GM12878 (cell line): Measurements from ENCODE around the gene SFN. TPM values are rescaled to one million over a fixed set of nuclear protein-coding genes. Genes with fewer than 3 reads are reported as not detected.

Experiments
- ATAC-seq: fragments of 200-7000 bp; cut with Tn5 transposase; 3 replicates; pipeline ENCODE4 v1.9.1; 2020; ENCODE audit warnings: mild to moderate bottlenecking, moderate library complexity
- BruUV-seq: library from RNA; stranded (reverse); fragments of 400-500 nt; replicated peaks from 2 replicates; lab custom pipeline; 2021; lab: Mats Ljungman, UMichigan
- CTCF ChIA-PET: fragments of 300-600 bp; sonication (Branson Sonifier 250); formaldehyde crosslinking; extraction: SDS; loops from one replicate; lab custom pipeline; 2021; ENCODE audit warnings: inconsistent platforms; lab: Yijun Ruan, JAX
- POLR2A ChIA-PET: fragments of 350-600 bp; formaldehyde crosslinking; extraction: SDS; loops from one replicate; lab custom pipeline; 2021; ENCODE audit warnings: inconsistent platforms; lab: Charles Lee
- RAD21 ChIA-PET: fragments of 300-600 bp; sonication (Branson Sonifier 250); formaldehyde crosslinking; loops from one replicate; lab custom pipeline; 2023; ENCODE audit warnings: antibody characterized with exemption; ENCODE audit not compliant: unreplicated experiment; lab: Charles Lee
- SMC1A ChIA-PET: fragments of 300-600 bp; sonication (Branson Sonifier 250); formaldehyde crosslinking; loops from one replicate; lab custom pipeline; 2023; ENCODE audit not compliant: unreplicated experiment, uncharacterized antibody; lab: Charles Lee
- DNase-seq: peaks from one replicate; pipeline ENCODE4 v3.0.0-alpha.2; 2011; ENCODE audit warnings: low read depth, low spot score
- FAIRE-seq: peaks from 3 replicates; lab custom pipeline; 2011; peaks lifted over from hg19 to GRCh38; lab: Jason Lieb, UNC
- H2AFZ ChIP-seq: 2 replicates; pipeline ENCODE4 v1.6.0; 2011; ENCODE audit warnings: low read depth, low read length, control low read depth; ENCODE audit not compliant: control insufficient read depth
- H3K27ac ChIP-seq: 2 replicates; pipeline ENCODE4 v1.5.1; 2011; ENCODE audit warnings: control low read depth; ENCODE audit not compliant: control insufficient read depth, insufficient read depth
- H3K27me3 ChIP-seq, 2 experiments: replicated peaks in 1 of 2; 2 replicates each; pipeline versions ENCODE4 v1.6.0 to v1.6.1; 2011; ENCODE audit warnings: low read length in 1 of 2; ENCODE audit not compliant: control insufficient read depth in 2 of 2, insufficient read depth in 2 of 2
- H3K36me3 ChIP-seq, 2 experiments: 2 replicates each; pipeline ENCODE4 v1.5.1; 2011; ENCODE audit warnings: low read length in 1 of 2; ENCODE audit not compliant: control insufficient read depth in 2 of 2, insufficient read depth in 2 of 2
- H3K4me1 ChIP-seq: 2 replicates; pipeline ENCODE4 v1.6.1; 2011; ENCODE audit warnings: mild to moderate bottlenecking, low read length, moderate library complexity, mixed read lengths; ENCODE audit not compliant: control insufficient read depth, insufficient read depth
- H3K4me2 ChIP-seq: 2 replicates; pipeline ENCODE4 v1.6.0; 2011; ENCODE audit warnings: control low read depth; ENCODE audit not compliant: control insufficient read depth, insufficient read depth
- H3K4me3 ChIP-seq: fragments of 200-600 bp; sonication (generic); 2 replicates; pipeline ENCODE4 v1.5.1; 2016
- H3K79me2 ChIP-seq: 2 replicates; pipeline ENCODE4 v1.6.0; 2011; ENCODE audit warnings: low read length; ENCODE audit not compliant: control insufficient read depth, insufficient read depth
- H3K9ac ChIP-seq: 2 replicates; pipeline ENCODE4 v1.8.0; 2011; ENCODE audit warnings: low read length, control low read depth, mixed read lengths; ENCODE audit not compliant: control insufficient read depth, insufficient read depth
- H3K9me3 ChIP-seq: replicated peaks from 3 replicates; pipeline ENCODE4 v1.5.1; 2011; ENCODE audit warnings: mild to moderate bottlenecking, low read length; ENCODE audit not compliant: control insufficient read depth, insufficient read depth
- H4K20me1 ChIP-seq: 2 replicates; pipeline ENCODE4 v1.6.0; 2011; ENCODE audit not compliant: control insufficient read depth, insufficient read depth
- CBX3 ChIP-seq: fragments of 200-600 bp; sonication (generic); IDR thresholded peaks from 2 replicates; pipeline ENCODE4 v1.6.1; 2016; ENCODE audit warnings: low read depth, borderline replicate concordance
- CUX1 ChIP-seq: IDR thresholded peaks from 2 replicates; pipeline ENCODE4 v1.6.1; 2012; ENCODE audit warnings: improper control_type of control experiment, low read depth, low read length; ENCODE audit not compliant: insufficient replicate concordance
- EED ChIP-seq: sonication (generic); IDR thresholded peaks from 2 replicates; pipeline ENCODE4 v1.6.1; 2016; ENCODE audit warnings: antibody characterized with exemption, low read depth
- GABPA ChIP-seq: IDR thresholded peaks from 2 replicates; pipeline ENCODE4 v1.6.1; 2014; ENCODE audit warnings: antibody characterized with exemption, low read depth, mild to moderate bottlenecking, inconsistent platforms
- HDGF ChIP-seq: fragments of 450-650 bp; IDR thresholded peaks from 2 replicates; pipeline ENCODE4 v1.6.1; 2016; ENCODE audit warnings: antibody characterized with exemption
- WGBS: methylation state at CpG from one replicate; pipeline ENCODE4 v1.1.6; 2016; ENCODE audit warnings: low lambda C conversion rate; ENCODE audit not compliant: insufficient replicate concordance, insufficient coverage; ENCODE audit errors: missing lambda C conversion rate; 5-methylcytosine and 5-hydroxymethylcytosine counted together
- in situ Hi-C: fragments of 300-500 bp; cut with MboI; formaldehyde crosslinking; loops from 9 replicates; pipeline ENCODE4 v1.14.3; 2018; ENCODE audit warnings: mixed read lengths
- intact Hi-C: fragments of 100-400 bp; cut with micrococcal nuclease; formaldehyde crosslinking; loops from one replicate; pipeline ENCODE4 v1.14.2; 2022; ENCODE audit not compliant: unreplicated experiment
- polyA plus RNA-seq, 11 experiments: library from polyadenylated mRNA; depleted of rRNA in 4 of 11; unstranded in 6 of 11; stranded (reverse) in 5 of 11; fragments of >200 nt; fragmentation: Nextera tagmentation in 4 of 11; fragmentation: Illumina TruSeq in 1 of 11; extraction: Ambion mirVana in 4 of 11; extraction: Trizol in 1 of 11; gene quantifications; 1 replicate in 1 of 11; 2 replicates in 10 of 11; pipeline versions ENCODE4 v1.2.1 to v1.2.3, GENCODE V29; 2011 to 2016; ENCODE audit warnings: inconsistent platforms in 2 of 11, missing spikeins in 2 of 11, low read depth in 1 of 11
- total RNA-seq, 4 experiments: library from RNA; depleted of rRNA in 3 of 4; stranded (reverse); fragments of >200 nt in 3 of 4; fragmentation: Illumina TruSeq in 1 of 4; extraction: Trizol in 1 of 4; gene quantifications; 2 replicates each; pipeline versions ENCODE4 v1.2.1 to v1.2.3, GENCODE V29; 2013 to 2021

Gene SFN
- total and polyA plus RNA-seq, 10 of the 15 experiments (the other 5 are each of a cell fraction or from before 2014, with no cell fraction given): 0.19 to 2.9 (median 1.0) TPM

- WGBS: 16% methylated on average over 8 of the region's 11 CpGs
- intact Hi-C loops: loop anchor here (5.0 kb wide), 1 partner anchor 40 kb away; no protein-coding TSS in a partner anchor
- no peak; the same call in 2 of the 3 replicates for ATAC-seq
- CTCF ChIA-PET: interaction anchor here (0.6 to 7.3 kb wide), 10 partner anchors 11 to 289 kb away, joined by 3 to 117 read pairs (median 4); no protein-coding TSS in a partner anchor
- Histone ChIP-seq H3K9me3 (no peaks in the 10 kb centered on the region), H3K27me3 (no peaks in the 10 kb centered on the region), H3K4me1 (peaks cover 22% of the 10 kb centered on the region)
- 0 out of 2 replicates have a peak, but pooled peaks have one; percentile 12 for TF ChIP-seq HDGF
- TF ChIP-seq CBX3: no peak
- 0 out of 2 replicates have a peak, but pooled peaks have one; percentile 9 for TF ChIP-seq EED
- TF ChIP-seq, all 136 proteins: peak for 2
- Histone ChIP-seq H3K4me2 (peak overlapping the region; percentile 99), H3K36me3 (peaks cover 2 to 8% of the 10 kb centered on the region in 2 experiments; a peak in 3 of 4 replicates), H3K9ac (peak overlapping the region; percentile 82), H4K20me1 (no peaks in the 10 kb centered on the region), H3K4me3 (peak overlapping the region; percentile 86), H3K79me2 (peaks cover 60% of the 10 kb centered on the region), H2AFZ (no peak overlapping the region), H3K27ac (peak overlapping the region; percentile 59)
- ChIA-PET POLR2A (interaction anchor here (0.6 to 7.6 kb wide), 3 partner anchors 11 to 120 kb away, joined by 4 to 56 read pairs (median 16); no protein-coding TSS in a partner anchor), RAD21 (interaction anchor here (1.7 to 2.1 kb wide), 3 partner anchors 11 to 38 kb away, joined by 3 to 13 read pairs (median 8); no protein-coding TSS in a partner anchor), SMC1A (interaction anchor here (0.9 to 3.9 kb wide), 5 partner anchors 11 to 63 kb away, joined by 3 to 35 read pairs (median 15); partner anchors contain the start of gene GPN2)
- FAIRE-seq: no peak
- BruUV-seq: no TSS peak
- DNase-seq: no peak
- in situ Hi-C loops: loop anchor here (5.0 kb wide), 1 partner anchor 50 kb away; no protein-coding TSS in a partner anchor
Observed at GRCh38 chr1:26827663-26828062, 35.3 kb upstream of the SFN start.

- H3K79me2 ChIP-seq: peaks cover 68% of the 10 kb centered on the region
- peak overlapping the region; percentile 70 for H3K9ac ChIP-seq
- WGBS: 14% methylated on average over 4 of the region's 4 CpGs
- no peaks in the 10 kb centered on the region for H4K20me1 ChIP-seq
- peak overlapping the region; percentile 99 for H3K4me2 ChIP-seq
- H3K9me3 ChIP-seq: no peaks in the 10 kb centered on the region
- in situ Hi-C loops: loop anchor here (5.0 kb wide), 1 partner anchor 51 kb away; no protein-coding TSS in a partner anchor
- peaks cover 2 to 15% of the 10 kb centered on the region in 2 experiments for H3K36me3 ChIP-seq
- H2AFZ ChIP-seq: no peak overlapping the region
- intact Hi-C loops: loop anchor here (5.0 kb wide), 1 partner anchor 39 kb away; no protein-coding TSS in a partner anchor
- peak overlapping the region; percentile 82 for H3K4me3 ChIP-seq
- ChIA-PET SMC1A (interaction anchor here (0.6 to 3.9 kb wide), 10 partner anchors 11 to 226 kb away, joined by 3 to 35 read pairs (median 4); partner anchors contain the start of gene GPN2), POLR2A (interaction anchor here (0.6 to 7.6 kb wide), 8 partner anchors 8 to 1476 kb away, joined by 3 to 56 read pairs (median 4); no protein-coding TSS in a partner anchor), CTCF (interaction anchor here (0.6 to 7.7 kb wide), 16 partner anchors 7 to 329 kb away, joined by 3 to 117 read pairs (median 4); partner anchors contain the start of gene PIGV), RAD21 (interaction anchor here (0.9 to 2.1 kb wide), 6 partner anchors 10 to 85 kb away, joined by 3 to 13 read pairs (median 3); no protein-coding TSS in a partner anchor)
- DNase-seq (no peak), FAIRE-seq (peak; percentile 18), ATAC-seq (peak; percentile 55)
- H3K27ac ChIP-seq: peak overlapping the region; percentile 84
- peaks cover 30% of the 10 kb centered on the region for H3K4me1 ChIP-seq
- no TSS peak for BruUV-seq
- H3K27me3 ChIP-seq: no peaks in the 10 kb centered on the region
- TF ChIP-seq GABPA (no peak), CUX1 (no peak)
Observed at GRCh38 chr1:26828411-26828991, 34.4 kb upstream of the SFN start.
